Bronchial epithelial cell (primary cell): Measurements from ENCODE around the gene CDK3. TPM values are rescaled to one million over a fixed set of nuclear protein-coding genes. Genes with fewer than 3 reads are reported as not detected.

Experiments used
- DNase-seq: peaks from one replicate; pipeline ENCODE4 v3.0.0-alpha.2; 2010; ENCODE audit warnings: low read depth
- FAIRE-seq: peaks from 2 replicates; lab custom pipeline; 2011; peaks lifted over from hg19 to GRCh38; lab: Jason Lieb, UNC
- H3K27me3 ChIP-seq: 2 replicates; pipeline ENCODE4 v1.5.1; 2011; ENCODE audit warnings: low read length; ENCODE audit not compliant: control insufficient read depth, insufficient read depth
- H3K36me3 ChIP-seq: 2 replicates; pipeline ENCODE4 v1.5.1; 2011; ENCODE audit warnings: low read length; ENCODE audit not compliant: control insufficient read depth, insufficient read depth
- H3K4me3 ChIP-seq: 2 replicates; pipeline ENCODE4 v1.5.1; 2011; ENCODE audit warnings: mild to moderate bottlenecking, low read depth, low read length, control low read depth
- total RNA-seq: library from RNA; depleted of rRNA; stranded (reverse); fragments of >200 nt; gene quantifications from 2 replicates; pipeline ENCODE4 v1.2.1, GENCODE V29; 2014
- TF ChIP-seq, protein P1 (sequence below): IDR thresholded peaks from 2 replicates; pipeline ENCODE4 v1.5.1; 2011; ENCODE audit warnings: mild to moderate bottlenecking, moderate library complexity, low read length, control low read depth, inconsistent platforms; ENCODE audit not compliant: insufficient read depth, severe bottlenecking

Gene CDK3
- total RNA-seq, 1 donor from 2014 or later: 1.3 TPM

DNA sequence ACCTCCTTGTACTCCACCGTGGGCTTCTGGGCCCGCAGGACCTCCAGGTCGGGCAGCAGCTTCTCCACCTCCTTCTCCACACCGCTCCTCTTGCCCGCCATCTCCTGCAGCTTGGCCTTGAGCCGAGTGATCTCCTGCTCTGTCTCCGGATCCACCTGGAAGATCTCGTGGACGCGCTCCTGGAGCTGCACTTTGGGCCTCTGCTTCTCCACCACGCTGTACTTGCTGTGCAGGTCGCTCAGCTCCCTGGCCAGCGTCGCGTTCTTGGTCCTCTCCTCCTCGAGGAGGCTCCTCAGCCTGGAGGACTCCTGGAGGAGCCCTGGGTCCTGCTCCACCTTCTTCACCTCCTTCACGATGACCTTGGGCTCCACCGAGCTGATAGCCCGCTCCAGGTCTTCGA, 8.8 kb downstream of the CDK3 start:
- TF ChIP-seq, protein P1, sequence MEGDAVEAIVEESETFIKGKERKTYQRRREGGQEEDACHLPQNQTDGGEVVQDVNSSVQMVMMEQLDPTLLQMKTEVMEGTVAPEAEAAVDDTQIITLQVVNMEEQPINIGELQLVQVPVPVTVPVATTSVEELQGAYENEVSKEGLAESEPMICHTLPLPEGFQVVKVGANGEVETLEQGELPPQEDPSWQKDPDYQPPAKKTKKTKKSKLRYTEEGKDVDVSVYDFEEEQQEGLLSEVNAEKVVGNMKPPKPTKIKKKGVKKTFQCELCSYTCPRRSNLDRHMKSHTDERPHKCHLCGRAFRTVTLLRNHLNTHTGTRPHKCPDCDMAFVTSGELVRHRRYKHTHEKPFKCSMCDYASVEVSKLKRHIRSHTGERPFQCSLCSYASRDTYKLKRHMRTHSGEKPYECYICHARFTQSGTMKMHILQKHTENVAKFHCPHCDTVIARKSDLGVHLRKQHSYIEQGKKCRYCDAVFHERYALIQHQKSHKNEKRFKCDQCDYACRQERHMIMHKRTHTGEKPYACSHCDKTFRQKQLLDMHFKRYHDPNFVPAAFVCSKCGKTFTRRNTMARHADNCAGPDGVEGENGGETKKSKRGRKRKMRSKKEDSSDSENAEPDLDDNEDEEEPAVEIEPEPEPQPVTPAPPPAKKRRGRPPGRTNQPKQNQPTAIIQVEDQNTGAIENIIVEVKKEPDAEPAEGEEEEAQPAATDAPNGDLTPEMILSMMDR: no peak
- Histone ChIP-seq H3K4me3 (no peak overlapping the region), H3K27me3 (no peaks in the 10 kb centered on the region), H3K36me3 (peaks cover 29% of the 10 kb centered on the region)
- FAIRE-seq: no peak
- DNase-seq: no peak

DNA sequence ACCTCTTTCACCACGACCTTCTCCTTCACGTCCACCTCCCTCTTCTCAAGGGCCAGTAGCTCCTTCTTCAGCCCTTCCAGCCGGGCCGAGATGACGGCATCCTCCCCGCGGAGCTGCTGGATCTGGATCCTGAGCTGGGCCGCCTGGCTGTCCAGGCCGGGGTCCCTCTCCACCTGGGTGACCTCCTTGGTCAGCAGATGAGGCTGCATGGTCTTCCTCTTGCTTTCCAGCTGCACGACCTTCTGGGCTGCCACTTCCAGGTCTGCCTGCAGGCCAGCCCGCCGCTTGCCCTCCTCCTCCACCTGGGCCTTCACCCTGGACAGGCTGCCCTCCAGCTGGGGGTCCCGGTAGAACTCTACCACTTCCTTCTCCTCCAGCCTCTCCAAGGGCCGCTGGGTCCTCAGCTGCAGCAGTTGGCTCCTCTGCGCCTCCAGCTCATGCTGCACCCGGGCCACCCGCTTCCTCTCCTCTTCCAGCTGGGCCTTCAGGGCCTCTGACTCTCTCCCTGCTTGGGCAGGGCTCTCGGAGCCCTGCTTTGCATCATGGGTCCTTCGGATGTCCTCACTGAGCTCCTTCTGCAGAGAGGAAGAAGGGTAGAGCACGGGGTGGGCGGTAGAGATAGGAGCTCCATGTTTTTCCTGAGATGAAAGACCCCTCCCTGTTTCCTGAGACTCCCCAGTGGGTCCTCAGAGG, 9.5 kb downstream of the CDK3 start:
- FAIRE-seq (no peak), DNase-seq (no peak)
- Histone ChIP-seq H3K36me3 (peaks cover 35% of the 10 kb centered on the region), H3K4me3 (no peak overlapping the region), H3K27me3 (no peaks in the 10 kb centered on the region)
- TF ChIP-seq, protein P1: no peak

DNA sequence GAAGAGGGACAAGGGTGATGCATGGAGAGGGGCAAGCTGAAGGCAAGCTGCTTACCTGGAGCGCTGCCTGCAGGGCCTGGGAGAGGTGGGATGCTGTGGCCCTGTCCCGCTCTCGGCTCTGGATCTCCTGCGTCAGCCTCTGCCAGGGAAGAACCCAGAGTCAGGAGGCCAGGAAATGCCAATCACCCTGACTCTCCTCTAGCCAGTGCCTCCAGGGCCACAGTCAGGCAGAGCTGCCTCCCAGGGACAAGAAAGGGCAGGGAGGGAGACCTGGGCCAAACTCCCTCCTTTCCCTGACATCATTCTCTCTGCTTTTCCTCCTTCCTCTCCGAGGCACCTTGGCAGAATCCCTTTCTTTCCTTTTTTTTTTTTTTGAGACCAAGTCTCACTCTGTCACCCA, 11.3 kb downstream of the CDK3 start:
- no peak for DNase-seq
- Histone ChIP-seq H3K27me3 (no peaks in the 10 kb centered on the region), H3K4me3 (no peak overlapping the region), H3K36me3 (peaks cover 40% of the 10 kb centered on the region)
- TF ChIP-seq, protein P1: no peak
- FAIRE-seq: no peak

GRCh38 chr17:76013377-76013932, 12.8 kb downstream of the CDK3 start:
- FAIRE-seq (no peak), DNase-seq (no peak)
- TF ChIP-seq, protein P1: no peak
- H3K27me3 ChIP-seq: no peaks in the 10 kb centered on the region
- peaks cover 52% of the 10 kb centered on the region for H3K36me3 ChIP-seq
- H3K4me3 ChIP-seq: no peak overlapping the region

GRCh38 chr17:76014100-76014924, 13.7 kb downstream of the CDK3 start:
- FAIRE-seq (peak; percentile 52), DNase-seq (peak; percentile 46)
- Histone ChIP-seq H3K27me3 (no peaks in the 10 kb centered on the region), H3K36me3 (peaks cover 58% of the 10 kb centered on the region), H3K4me3 (no peak overlapping the region)
- TF ChIP-seq, protein P1: peak; percentile 98
